HG02588 (cell line): Measurements from ENCODE around the gene ANK3.

ENCODE experiments used
- ATAC-seq: cut with Tn5 transposase; IDR thresholded peaks from one replicate; pipeline ENCODE4 v1.9.1; 2021; ENCODE audit warnings: mild to moderate bottlenecking, moderate library complexity; ENCODE audit not compliant: unreplicated experiment

The ANK3 gene

GRCh38 chr10:60107308-60107976 lies 282.2 kb downstream of the ANK3 start:
- no peak for ATAC-seq

- ATAC-seq, result no peak
Observed at GRCh38 chr10:60105295-60105695, 284.4 kb downstream of the ANK3 start.

GRCh38 chr10:60101821-60102220 lies 287.9 kb downstream of the ANK3 start:
- ATAC-seq, result no peak

GRCh38 chr10:60099998-60100747 lies 289.5 kb downstream of the ANK3 start:
- ATAC-seq, result no peak

- ATAC-seq, result no peak
Observed at GRCh38 chr10:60098677-60099601, 290.7 kb downstream of the ANK3 start.

- ATAC-seq, result peak; percentile 64
Observed at GRCh38 chr10:60096761-60097513, 292.7 kb downstream of the ANK3 start.

- no peak for ATAC-seq
Observed at GRCh38 chr10:60093317-60093716, 296.4 kb downstream of the ANK3 start.

GRCh38 chr10:60086862-60087261 lies 302.8 kb downstream of the ANK3 start:
- ATAC-seq, result peak; percentile 71

- ATAC-seq, result no peak
Observed at GRCh38 chr10:60086421-60086820, 303.3 kb downstream of the ANK3 start.

- ATAC-seq, result no peak
Observed at GRCh38 chr10:60082744-60083344, 306.8 kb downstream of the ANK3 start.

- no peak for ATAC-seq
Observed at GRCh38 chr10:60082341-60082740, 307.3 kb downstream of the ANK3 start.

- peak; percentile 93 for ATAC-seq
Observed at GRCh38 chr10:60073781-60074656, 315.7 kb downstream of the ANK3 start.

- no peak for ATAC-seq
Observed at GRCh38 chr10:60073397-60073780, 316.3 kb downstream of the ANK3 start.

GRCh38 chr10:60069311-60069710 lies 320.4 kb downstream of the ANK3 start:
- no peak for ATAC-seq

GRCh38 chr10:60050366-60050765 lies 339.3 kb downstream of the ANK3 start:
- no peak for ATAC-seq

- ATAC-seq, result no peak
Observed at GRCh38 chr10:60048091-60048501, 341.6 kb downstream of the ANK3 start.

GRCh38 chr10:60045571-60045970 lies 344.1 kb downstream of the ANK3 start:
- no peak for ATAC-seq

- no peak for ATAC-seq
Observed at GRCh38 chr10:60044971-60045370, 344.7 kb downstream of the ANK3 start.

GRCh38 chr10:60044242-60044641 lies 345.4 kb downstream of the ANK3 start:
- ATAC-seq, result no peak
